Activated CD4-positive, alpha-beta T cell treated with anti-CD3 and anti-CD28 coated beads, Interleukin-2, Interleukin-6, amounts not matched to agents 100 ng/mL and 50 ng/mL, durations not matched to agents 16 hours and 8 hours (primary cell): ENCODE data around the gene VDR.

Experiments used
- DNase-seq: peaks from one replicate; pipeline ENCODE4 v3.0.0-alpha.2; 2020

VDR gene

GRCh38 chr12:47867495-47867941 is 37.3 kb downstream of the VDR start:
- peak; percentile 75 for DNase-seq

- DNase-seq: no peak
Observed at GRCh38 chr12:47864646-47865235, 40.1 kb downstream of the VDR start.

GRCh38 chr12:47863985-47864384 is 40.8 kb downstream of the VDR start:
- DNase-seq: no peak

GRCh38 chr12:47863467-47863866 is 41.3 kb downstream of the VDR start:
- no peak for DNase-seq

GRCh38 chr12:47862881-47863280 is 41.9 kb downstream of the VDR start:
- DNase-seq: no peak

- DNase-seq: no peak
Observed at GRCh38 chr12:47862167-47862750, 42.5 kb downstream of the VDR start.

GRCh38 chr12:47860873-47861272 is 43.9 kb downstream of the VDR start:
- DNase-seq: no peak

GRCh38 chr12:47860279-47860841 is 44.4 kb downstream of the VDR start:
- DNase-seq: peak; percentile 79

GRCh38 chr12:47858511-47859266 is 46.1 kb downstream of the VDR start:
- no peak for DNase-seq

- DNase-seq: no peak
Observed at GRCh38 chr12:47856721-47857575, 47.8 kb downstream of the VDR start.

GRCh38 chr12:47856094-47856493 is 48.7 kb downstream of the VDR start:
- no peak for DNase-seq

- DNase-seq: no peak
Observed at GRCh38 chr12:47855502-47855901, 49.3 kb downstream of the VDR start.

GRCh38 chr12:47854531-47854930 is 50.3 kb downstream of the VDR start:
- DNase-seq: no peak

- no peak for DNase-seq
Observed at GRCh38 chr12:47852096-47852571, 52.7 kb downstream of the VDR start.

GRCh38 chr12:47851303-47851952 is 53.4 kb downstream of the VDR start:
- DNase-seq: no peak

- no peak for DNase-seq
Observed at GRCh38 chr12:47850153-47851084, 54.4 kb downstream of the VDR start.

GRCh38 chr12:47849261-47849660 is 55.5 kb downstream of the VDR start:
- DNase-seq: no peak

- DNase-seq: no peak
Observed at GRCh38 chr12:47848853-47849252, 55.9 kb downstream of the VDR start.

GRCh38 chr12:47846294-47846996 is 58.3 kb downstream of the VDR start:
- DNase-seq: no peak

- DNase-seq: no peak
Observed at GRCh38 chr12:47845081-47845480, 59.7 kb downstream of the VDR start.
